ENCODE measurements around the gene CPEB2.

- TF ChIP-seq, protein P1, sequence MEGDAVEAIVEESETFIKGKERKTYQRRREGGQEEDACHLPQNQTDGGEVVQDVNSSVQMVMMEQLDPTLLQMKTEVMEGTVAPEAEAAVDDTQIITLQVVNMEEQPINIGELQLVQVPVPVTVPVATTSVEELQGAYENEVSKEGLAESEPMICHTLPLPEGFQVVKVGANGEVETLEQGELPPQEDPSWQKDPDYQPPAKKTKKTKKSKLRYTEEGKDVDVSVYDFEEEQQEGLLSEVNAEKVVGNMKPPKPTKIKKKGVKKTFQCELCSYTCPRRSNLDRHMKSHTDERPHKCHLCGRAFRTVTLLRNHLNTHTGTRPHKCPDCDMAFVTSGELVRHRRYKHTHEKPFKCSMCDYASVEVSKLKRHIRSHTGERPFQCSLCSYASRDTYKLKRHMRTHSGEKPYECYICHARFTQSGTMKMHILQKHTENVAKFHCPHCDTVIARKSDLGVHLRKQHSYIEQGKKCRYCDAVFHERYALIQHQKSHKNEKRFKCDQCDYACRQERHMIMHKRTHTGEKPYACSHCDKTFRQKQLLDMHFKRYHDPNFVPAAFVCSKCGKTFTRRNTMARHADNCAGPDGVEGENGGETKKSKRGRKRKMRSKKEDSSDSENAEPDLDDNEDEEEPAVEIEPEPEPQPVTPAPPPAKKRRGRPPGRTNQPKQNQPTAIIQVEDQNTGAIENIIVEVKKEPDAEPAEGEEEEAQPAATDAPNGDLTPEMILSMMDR (IDR thresholded peaks at IDR 0.05), result no peak
- TF ChIP-seq POLR2A (IDR thresholded peaks at IDR 0.05), result no peak
Measured at GRCh38 chr4:15110120-15110571, 107.9 kb downstream of the CPEB2 start.
